Rectal smooth muscle tissue (tissue), 1 donor: Measurements from ENCODE around the gene NUP214.
"Not testable (repeated sequence)": the region's sequence is repeated elsewhere in the genome, so short reads cannot be mapped to it uniquely, and the experiment has no call there.

ENCODE experiments used
- H3K27ac ChIP-seq: one replicate; pipeline ENCODE4 v1.7.0; 2013; ENCODE audit warnings: low read depth, low read length, inconsistent platforms
- H3K27me3 ChIP-seq: one replicate; pipeline ENCODE4 v1.7.0; 2013; ENCODE audit warnings: low read length; ENCODE audit not compliant: control insufficient read depth, insufficient read depth
- H3K36me3 ChIP-seq: one replicate; pipeline ENCODE4 v1.7.0; 2013; ENCODE audit warnings: low read length; ENCODE audit not compliant: control insufficient read depth, insufficient read depth
- H3K4me1 ChIP-seq: one replicate; pipeline ENCODE4 v1.7.0; 2013; ENCODE audit warnings: low read length; ENCODE audit not compliant: control insufficient read depth, insufficient read depth
- H3K4me3 ChIP-seq: one replicate; pipeline ENCODE4 v1.7.0; 2013; ENCODE audit warnings: low read length
- H3K9ac ChIP-seq: one replicate; pipeline ENCODE4 v1.7.0; 2013; ENCODE audit warnings: low read length

NUP214 gene

DNA sequence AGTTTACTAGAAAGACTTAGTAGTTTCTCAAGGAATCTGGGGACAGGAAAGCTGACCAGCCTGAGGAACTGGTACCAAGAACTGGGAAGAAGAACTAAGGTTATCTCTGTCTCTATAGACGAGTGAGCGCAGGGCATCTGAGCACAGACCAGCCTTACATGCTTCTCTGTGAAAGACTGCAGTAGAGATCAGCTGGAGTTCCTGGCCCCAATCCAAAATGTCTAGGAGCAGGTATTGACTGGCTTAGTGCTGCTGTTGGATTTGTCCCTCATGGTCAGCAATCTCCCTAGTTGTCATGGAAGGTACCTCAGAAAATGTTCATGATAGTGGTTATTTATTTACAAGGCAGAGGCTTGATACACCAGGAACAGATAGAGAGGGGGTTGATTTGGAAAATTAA, 13.3 kb downstream of the NUP214 start:
- Histone ChIP-seq H3K4me3 (no peak overlapping the region), H3K4me1 (no peaks in the 10 kb centered on the region), H3K9ac (no peak overlapping the region), H3K27me3 (no peaks in the 10 kb centered on the region), H3K27ac (no peak overlapping the region), H3K36me3 (peaks cover 55% of the 10 kb centered on the region)

DNA sequence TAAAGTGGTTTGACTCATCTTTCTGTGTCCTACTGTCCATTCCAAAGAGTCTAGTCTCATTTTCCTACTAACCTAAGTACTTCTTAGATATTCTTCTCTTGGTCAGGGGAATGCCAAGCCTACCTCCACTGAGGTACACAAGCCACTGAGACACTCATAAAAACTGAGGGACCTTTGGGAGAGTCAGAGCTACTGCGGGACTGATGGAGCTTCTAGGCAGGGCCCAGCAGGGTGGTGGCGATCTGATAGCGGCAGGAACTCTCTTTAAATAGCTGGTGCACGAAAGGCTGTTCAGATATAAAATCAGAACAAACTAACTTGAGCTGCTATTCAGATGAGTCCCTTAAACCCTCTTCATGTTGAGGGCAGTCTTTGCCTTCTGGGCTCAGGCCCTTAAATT, 14.7 kb downstream of the NUP214 start:
- Histone ChIP-seq H3K4me1 (no peaks in the 10 kb centered on the region), H3K4me3 (no peak overlapping the region), H3K36me3 (peaks cover 54% of the 10 kb centered on the region), H3K9ac (no peak overlapping the region), H3K27ac (no peak overlapping the region), H3K27me3 (no peaks in the 10 kb centered on the region)

- no peak overlapping the region for H3K4me3 ChIP-seq
- H3K9ac ChIP-seq: no peak overlapping the region
- no peak overlapping the region for H3K27ac ChIP-seq
- peaks cover 53% of the 10 kb centered on the region for H3K36me3 ChIP-seq
- H3K4me1 ChIP-seq: no peaks in the 10 kb centered on the region
- no peaks in the 10 kb centered on the region for H3K27me3 ChIP-seq
These were observed 15.2 kb downstream of the NUP214 start for GRCh38 chr9:131140550-131140949.

DNA sequence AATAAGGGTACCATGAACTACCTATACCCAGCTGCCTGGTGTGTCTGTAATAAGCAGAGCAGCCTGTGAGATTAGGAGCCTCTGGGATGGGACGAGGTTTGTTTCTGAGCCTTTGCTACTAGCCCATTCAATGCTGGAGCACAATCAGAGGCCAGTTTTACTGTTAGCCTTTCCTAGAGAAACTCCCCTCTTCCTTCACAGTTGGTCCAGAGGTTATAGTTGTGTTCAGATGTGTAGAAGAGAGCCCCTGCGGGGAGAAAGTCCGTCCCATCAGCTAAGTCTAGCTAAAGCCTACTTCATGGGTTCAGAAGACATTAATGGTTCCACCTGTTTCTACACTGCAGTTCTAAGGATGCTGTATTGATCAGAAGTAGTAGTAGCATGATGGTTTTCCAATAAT, 16.8 kb downstream of the NUP214 start:
- Histone ChIP-seq H3K36me3 (peaks cover 49% of the 10 kb centered on the region), H3K27me3 (no peaks in the 10 kb centered on the region), H3K4me3 (no peak overlapping the region), H3K4me1 (no peaks in the 10 kb centered on the region), H3K27ac (no peak overlapping the region), H3K9ac (no peak overlapping the region)

DNA sequence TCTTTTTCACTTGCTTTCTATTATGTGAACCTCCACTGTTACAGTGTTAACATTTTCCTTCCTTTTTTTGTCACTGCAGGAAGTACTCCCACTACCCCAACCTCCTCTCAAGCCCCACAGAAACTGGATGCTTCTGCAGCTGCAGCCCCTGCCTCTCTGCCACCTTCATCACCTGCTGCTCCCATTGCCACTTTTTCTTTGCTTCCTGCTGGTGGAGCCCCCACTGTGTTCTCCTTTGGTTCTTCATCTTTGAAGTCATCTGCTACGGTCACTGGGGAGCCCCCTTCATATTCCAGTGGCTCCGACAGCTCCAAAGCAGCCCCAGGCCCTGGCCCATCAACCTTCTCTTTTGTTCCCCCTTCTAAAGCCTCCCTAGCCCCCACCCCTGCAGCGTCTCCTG, 18.8 kb downstream of the NUP214 start:
- H3K27me3 ChIP-seq: no peaks in the 10 kb centered on the region
- no peak overlapping the region for H3K27ac ChIP-seq
- H3K36me3 ChIP-seq: peaks cover 55% of the 10 kb centered on the region
- no peak overlapping the region for H3K9ac ChIP-seq
- no peak overlapping the region for H3K4me3 ChIP-seq
- H3K4me1 ChIP-seq: no peaks in the 10 kb centered on the region

DNA sequence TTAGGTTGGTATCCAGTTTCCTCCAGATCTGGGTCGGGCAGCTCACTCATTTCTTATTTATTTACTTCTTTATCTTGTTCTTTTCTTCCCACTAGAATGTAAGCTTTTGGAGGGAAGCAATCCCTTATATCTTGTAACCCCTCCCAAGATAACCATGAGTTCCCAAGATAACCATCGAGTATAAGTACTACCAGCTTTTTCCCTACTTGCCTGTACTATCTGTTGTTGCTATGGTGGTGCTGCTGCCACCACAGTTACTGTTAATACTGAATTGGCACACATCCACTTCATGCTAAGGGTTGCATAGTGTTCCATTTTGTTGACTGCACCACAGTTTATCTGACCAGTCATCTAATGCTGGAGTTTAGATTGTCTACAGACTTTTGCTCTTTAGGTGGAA, 19.9 kb downstream of the NUP214 start:
- Histone ChIP-seq H3K36me3 (peaks cover 53% of the 10 kb centered on the region), H3K9ac (no peak overlapping the region), H3K27me3 (no peaks in the 10 kb centered on the region), H3K4me3 (no peak overlapping the region), H3K27ac (no peak overlapping the region), H3K4me1 (no peaks in the 10 kb centered on the region)

GRCh38 chr9:131146186-131146585, 20.8 kb downstream of the NUP214 start:
- H3K4me3 ChIP-seq: no peak overlapping the region
- H3K27ac ChIP-seq: no peak overlapping the region
- H3K36me3 ChIP-seq: peaks cover 54% of the 10 kb centered on the region
- no peaks in the 10 kb centered on the region for H3K27me3 ChIP-seq
- no peak overlapping the region for H3K9ac ChIP-seq
- H3K4me1 ChIP-seq: no peaks in the 10 kb centered on the region

GRCh38 chr9:131148276-131148675, 22.9 kb downstream of the NUP214 start:
- Histone ChIP-seq H3K4me3 (no peak overlapping the region), H3K27me3 (no peaks in the 10 kb centered on the region), H3K36me3 (peaks cover 54% of the 10 kb centered on the region), H3K4me1 (no peaks in the 10 kb centered on the region), H3K9ac (no peak overlapping the region), H3K27ac (no peak overlapping the region)

GRCh38 chr9:131148966-131149687, 23.7 kb downstream of the NUP214 start:
- Histone ChIP-seq H3K4me3 (no peak overlapping the region), H3K36me3 (peaks cover 55% of the 10 kb centered on the region), H3K27me3 (no peaks in the 10 kb centered on the region), H3K27ac (no peak overlapping the region), H3K4me1 (no peaks in the 10 kb centered on the region), H3K9ac (no peak overlapping the region)

GRCh38 chr9:131149688-131150053, 24.3 kb downstream of the NUP214 start:
- Histone ChIP-seq H3K36me3 (peaks cover 50% of the 10 kb centered on the region), H3K4me3 (no peak overlapping the region), H3K27me3 (no peaks in the 10 kb centered on the region), H3K27ac (no peak overlapping the region), H3K9ac (no peak overlapping the region), H3K4me1 (no peaks in the 10 kb centered on the region)

DNA sequence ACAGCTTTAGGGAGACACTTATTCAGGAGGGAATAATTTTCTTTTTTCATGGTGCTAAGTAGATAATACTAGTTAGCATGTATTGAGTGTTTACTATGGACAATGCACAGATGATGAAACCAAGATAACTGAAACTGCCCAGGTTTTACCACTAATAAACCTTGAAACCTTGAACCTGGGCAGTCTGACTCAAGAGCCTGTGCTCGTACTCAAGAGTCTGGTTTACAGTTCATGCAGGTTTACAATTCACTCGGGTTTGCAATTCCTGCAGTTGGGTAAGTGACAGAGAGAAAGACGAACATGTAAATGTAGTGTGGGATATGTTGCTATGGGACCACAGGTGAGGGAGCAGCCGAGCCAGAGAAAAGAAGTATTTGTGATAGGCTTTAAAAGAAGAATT, 28.2 kb downstream of the NUP214 start:
- Histone ChIP-seq H3K4me1 (no peaks in the 10 kb centered on the region), H3K27me3 (no peaks in the 10 kb centered on the region), H3K27ac (no peak overlapping the region), H3K36me3 (peaks cover 34% of the 10 kb centered on the region), H3K9ac (no peak overlapping the region), H3K4me3 (no peak overlapping the region)

DNA sequence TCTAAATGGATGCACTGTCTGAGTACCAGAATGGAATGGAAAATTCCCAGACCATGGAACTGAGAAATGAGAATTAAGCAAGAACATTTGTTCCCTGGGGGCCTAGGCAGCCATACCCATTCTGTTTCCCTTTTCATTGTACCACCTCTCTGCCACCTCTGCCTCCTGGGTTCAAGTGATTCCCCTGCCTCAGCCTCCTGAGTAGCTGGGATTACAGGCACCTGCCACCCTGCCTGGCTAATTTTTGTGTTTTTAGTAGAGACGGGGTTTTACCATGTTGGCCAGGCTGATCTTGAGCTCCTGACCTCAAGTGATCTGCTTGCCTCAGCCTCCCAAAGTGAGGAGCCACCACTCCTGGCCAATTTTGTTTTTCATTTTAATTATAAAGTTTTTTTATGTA, 33.3 kb downstream of the NUP214 start:
- not testable (repeated sequence) for H3K4me1 ChIP-seq, H3K27ac ChIP-seq, H3K36me3 ChIP-seq, H3K9ac ChIP-seq, H3K27me3 ChIP-seq, H3K4me3 ChIP-seq

DNA sequence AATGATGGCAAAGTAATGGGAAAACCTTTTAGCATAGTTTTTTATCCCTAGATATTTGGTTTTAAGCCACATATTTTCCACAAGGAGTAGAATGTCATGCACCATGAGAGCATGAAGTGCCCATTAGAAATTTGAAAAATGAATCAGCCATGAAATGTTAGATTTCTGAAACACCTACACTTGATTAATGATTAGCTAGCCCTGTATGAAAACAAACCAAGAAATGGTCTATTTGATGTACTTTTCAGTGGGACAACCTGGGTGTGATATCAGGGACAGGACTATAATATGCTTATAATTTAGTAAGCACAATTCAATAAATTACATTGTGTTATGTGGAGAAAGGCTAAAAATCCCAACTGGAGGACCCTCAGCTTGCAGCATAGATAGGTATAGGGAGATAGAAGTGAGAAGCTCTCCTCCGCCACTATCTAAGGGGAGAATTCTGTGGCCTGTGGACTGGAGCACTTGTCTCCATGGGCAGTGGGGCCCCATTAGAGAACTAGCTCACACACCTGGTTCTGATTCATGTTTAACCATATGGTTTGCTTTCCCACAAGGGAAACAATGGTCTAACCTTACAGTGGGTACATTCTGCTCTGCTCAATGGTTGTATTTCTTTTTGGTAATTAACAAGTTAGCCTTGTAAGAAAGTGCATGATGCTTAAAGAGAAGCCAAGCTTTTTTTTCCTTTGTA, 35.2 kb downstream of the NUP214 start:
- peaks cover 10% of the 10 kb centered on the region for H3K36me3 ChIP-seq
- no peaks in the 10 kb centered on the region for H3K4me1 ChIP-seq
- no peaks in the 10 kb centered on the region for H3K27me3 ChIP-seq
- no peak overlapping the region for H3K4me3 ChIP-seq
- no peak overlapping the region for H3K9ac ChIP-seq
- H3K27ac ChIP-seq: no peak overlapping the region
